ENCODE measurements around the gene NKD2.

The NKD2 gene

DNA sequence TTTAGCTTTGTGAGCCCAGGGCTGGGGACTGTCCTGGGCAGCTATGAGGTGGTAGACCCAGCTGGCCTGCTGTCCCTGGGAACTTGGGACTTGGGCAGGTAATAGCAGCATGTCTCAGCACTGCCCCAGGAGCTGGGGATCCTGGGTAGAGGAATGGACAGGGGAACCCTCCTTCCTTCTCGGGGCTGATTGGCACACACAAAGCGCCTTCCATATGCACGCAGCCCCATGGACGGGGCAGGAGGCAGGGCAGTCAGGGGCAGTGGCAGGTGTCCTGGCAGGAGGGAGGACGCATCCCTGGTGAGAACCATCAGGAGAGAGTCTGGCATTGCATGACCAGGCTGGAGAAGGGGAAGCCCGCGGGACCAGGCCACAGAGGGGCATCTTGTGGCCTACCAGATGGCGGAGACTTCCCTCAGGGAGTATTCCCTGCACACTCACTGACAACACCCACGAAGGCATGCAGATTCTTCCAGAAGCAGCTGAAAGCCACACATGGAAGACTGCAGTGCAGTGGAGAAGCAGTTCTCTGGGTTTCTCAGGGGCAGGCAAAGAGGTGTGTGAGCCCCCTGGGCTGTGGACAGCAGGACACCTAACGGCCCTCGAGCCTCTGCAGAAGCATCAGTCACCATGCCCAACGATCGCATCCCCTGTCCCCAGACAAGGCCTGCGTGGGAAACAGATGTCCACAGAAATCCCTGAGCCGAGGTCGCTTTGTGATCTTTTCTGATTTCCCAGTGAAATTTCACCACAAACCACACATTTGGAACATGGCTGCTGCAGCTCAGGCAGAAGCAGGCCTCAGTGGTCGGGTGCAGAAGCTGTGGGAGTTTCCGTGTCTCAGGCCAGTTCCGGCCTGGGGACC lies 7.0 kb upstream of the NKD2 start:
- DNase-seq, result no peak

DNA sequence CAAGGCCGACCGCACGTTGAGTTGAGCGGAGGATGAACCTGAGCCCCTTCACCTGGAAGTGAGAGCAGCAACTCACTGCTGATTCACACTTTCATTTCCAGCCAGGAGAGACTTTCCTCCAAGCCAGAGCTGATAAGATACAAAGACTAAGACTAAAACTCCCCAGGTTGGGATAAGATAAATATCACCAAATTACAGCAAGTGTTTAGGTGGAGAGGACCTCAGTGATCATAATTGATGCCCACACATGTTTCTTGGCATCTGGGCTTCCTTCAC lies 6.4 kb upstream of the NKD2 start:
- no peak for DNase-seq

DNA sequence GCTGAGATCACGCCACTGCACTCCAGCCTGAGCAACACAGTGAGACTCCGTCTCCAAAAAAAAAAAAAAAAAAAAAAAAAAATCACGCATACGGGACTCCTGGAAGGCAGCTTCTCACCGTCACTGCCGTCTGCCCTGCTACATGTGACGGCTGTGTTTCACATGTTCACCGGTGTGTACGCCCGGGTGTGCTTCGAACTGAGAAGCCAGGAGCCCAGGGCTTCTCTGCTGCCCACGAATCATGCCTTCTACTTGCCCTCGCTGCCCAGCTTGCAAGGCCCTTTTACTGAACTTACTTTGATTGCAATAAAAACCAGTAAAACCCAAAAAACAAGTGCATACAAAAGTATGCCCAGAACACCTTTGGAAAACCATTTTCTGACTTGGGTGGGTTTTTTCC lies 5.8 kb upstream of the NKD2 start:
- DNase-seq, result no peak

DNA sequence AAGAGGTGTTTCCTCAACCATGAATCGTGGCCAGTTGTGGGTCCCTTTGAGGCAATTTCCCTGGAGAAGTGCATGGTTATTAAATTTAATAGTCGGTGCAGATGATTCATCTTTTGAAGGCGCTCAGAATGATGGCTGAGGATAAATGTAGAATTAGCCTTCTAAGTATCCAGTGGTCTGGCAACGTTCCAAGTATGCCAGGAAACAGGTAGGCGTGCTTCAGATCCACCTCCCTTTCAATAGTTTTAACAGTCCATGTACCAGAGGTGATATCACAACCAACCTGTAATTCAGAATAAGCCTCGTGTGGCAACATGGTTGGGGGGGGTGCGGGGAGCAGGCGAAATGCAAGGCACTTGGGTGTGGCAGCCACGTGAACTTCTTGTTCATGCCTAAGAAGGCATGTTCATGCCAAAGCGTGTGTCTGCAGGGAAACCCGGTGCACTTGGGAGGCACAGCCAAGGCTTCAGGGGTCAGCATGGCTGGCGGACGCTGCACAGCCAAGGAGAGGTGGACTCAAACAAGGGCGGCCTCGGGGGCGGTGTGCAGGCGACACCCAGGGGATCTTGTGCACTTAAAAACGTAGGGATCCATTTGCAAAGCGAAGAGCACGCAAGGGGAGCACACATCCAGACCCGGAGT lies 5.2 kb upstream of the NKD2 start:
- DNase-seq, result no peak

DNA sequence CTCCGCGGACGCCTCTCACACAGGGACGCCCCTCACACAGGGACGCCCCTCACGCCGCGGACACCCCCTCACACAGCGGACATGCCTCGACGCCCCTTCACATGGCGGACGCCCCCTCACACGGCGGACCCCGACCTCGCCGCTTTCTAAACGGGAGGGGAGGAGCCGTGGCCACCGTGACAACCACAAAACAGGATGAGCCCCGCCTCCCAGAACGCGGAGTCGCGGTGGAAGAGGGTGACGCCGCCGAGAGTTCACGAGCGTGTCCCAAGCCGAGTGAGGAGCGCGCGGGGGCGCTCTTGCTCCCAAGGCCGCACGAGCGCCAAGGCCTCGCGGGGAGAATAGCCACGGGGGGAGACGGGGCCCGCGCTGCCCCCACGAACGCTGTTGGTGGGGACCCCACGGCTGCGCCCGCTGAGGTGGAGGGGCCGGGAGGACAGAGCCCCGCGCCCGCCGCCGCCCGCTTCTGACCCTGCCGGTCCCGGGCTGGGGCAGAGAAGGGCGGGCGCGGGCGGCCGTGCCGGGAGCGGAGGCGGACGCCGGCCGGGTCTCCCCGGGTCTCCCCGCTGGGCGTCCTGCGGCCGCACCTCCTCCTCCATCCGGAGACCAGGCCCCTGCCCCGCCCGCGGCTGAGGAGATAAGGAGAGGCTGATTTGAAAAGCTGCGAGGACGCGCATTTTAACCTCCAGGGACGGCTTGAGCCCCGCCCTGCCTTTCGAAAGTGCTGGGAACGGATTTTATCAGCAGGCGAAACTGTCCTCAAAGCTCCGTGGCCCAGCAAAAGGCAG lies 3.9 kb upstream of the NKD2 start:
- DNase-seq, result no peak

DNA sequence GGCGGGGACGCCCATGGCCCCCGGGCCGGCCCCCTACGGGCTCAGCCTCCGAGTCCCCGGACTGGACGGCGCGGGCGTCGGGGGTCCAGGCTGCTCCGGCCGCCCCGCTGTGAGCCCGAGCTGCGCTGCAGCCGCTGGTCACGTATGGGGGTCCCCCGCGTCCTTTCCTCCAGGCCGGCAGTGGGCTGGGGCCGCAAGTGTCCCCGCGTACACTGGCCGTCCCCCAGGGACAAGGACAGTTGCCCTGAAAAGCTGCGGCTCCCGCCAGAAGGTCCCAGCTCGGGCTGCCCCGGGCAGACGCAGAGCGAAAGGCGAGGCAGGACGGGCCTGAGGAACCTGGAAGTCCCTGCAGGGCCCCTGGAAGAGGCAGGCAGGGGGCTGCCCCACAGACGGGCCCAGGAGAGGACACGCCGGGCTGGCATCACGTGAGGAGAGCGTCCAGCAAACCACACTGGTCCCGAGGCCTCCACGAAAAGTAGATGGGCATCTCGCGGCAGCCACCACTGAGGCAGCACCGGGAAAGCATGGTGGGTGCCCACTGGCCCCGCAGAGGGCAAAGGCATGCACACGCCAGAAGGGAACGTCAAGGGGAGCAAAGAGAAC lies 3.3 kb upstream of the NKD2 start:
- DNase-seq, result no peak

DNA sequence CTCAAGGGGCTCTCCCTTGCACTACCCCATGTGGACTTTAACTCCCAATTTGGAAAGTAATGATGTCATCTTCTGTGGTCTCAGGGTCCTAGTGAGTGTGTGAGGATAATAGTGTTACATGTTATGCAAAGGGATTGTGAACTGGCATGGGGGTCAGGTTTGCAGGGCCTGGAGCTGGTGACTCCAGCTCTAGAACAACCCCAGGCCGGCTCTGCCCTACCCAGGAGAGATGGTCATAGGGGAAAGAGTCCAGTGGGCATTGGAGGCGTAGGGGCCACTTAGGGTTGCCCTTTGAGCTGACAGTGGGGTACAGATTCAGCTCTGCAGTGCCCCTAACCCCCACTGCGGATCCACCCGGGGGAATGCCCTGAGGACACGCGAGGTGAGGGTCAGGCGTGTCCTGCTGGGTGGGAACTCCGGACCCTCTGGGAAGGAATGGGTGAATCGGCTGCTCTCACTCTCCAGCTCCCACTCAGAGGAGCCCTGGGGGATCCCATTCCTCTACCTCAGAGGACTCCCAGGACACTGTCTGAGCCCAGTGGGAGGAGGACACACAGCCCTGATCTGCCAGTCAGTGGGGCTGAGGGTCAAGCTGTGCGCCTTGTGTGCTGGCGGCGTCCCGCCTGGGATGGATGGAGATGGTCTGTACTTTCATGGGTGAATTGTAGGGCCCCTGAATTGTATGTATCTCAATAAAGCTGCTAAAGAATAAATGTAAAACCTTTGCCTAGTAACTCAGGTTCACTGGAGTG lies 2.5 kb upstream of the NKD2 start:
- DNase-seq, result no peak

DNA sequence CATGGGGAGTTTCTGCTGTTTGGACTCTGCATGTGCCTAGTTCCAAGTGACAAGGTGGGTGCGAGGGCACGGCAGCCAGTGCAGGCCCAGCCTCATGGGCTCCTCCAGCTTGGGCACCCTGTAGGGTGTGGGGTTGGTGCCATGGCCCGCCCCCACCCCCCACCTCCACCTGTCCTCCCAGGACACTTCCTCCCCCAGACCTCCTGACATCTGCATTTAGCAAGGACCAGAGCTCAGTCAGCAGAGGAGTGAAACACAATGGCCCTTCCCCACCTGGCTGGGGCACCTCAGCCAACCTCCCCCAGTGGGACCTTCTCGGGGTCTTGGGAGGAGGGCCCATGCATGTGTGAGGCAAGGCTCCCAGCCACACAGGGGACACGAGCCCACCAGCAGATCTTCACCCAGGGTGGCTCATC lies 1.9 kb upstream of the NKD2 start:
- no peak for DNase-seq

DNA sequence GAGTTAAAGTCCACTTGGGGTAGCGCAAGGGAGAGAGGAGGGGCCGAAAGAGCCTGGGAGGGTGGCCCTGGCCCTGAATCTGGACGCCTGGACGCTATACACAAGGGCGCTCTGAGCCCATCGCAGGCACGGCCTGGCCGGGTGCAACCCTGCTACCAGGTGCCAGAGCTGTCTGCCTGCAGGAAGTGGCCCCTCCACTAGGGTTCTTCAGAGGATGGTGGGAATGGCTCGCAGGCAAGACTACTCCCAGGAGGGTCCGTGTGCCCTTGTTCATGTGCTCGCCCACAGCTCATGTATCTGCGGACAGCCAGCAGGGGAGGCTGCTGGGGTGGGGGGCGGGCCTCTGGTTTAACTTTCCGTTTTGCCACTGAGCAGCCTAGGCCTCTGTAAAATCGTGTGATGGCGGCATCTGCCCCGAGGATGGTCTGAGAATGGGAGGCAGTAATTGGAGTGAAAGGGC lies 1.4 kb upstream of the NKD2 start:
- DNase-seq, result no peak

DNA sequence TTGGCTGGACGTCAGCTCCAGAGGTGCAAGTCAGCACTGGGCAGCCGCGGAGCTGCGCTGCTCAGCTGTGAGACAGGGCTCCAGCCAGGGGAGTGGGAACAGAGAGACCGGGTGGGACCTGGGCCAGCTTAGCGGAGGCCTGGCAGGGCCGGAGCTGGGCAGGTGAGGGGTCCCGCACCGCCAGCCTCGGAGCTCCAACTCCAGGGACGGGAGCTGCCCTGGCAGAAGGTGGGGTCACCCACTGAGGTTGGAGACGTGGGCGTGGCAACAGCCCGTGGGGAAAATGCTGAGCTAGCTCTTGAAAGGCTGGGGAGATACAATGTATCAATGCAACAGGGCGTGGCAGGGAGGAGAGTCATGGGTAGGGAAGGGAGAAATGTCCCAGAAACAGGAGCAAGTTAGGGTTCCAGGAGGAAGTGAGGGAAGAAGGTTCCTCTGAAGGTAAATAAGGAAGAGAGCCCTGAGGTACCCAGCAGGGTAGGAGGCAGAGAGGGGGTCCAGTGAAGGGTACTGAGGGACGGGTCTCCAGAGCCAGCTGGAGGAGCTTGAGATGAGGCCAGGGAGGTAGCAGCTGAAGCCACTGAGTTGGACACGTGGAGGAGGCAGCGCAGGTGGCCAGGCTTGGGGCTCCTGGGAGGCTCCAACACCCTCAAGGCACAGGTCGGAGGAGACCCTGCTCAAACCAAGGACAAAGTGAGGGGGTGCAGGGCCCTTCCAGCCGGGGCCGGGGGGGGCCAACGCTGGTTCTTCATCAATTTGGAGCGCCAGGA lies 736 bp upstream of the NKD2 start:
- DNase-seq, result no peak

DNA sequence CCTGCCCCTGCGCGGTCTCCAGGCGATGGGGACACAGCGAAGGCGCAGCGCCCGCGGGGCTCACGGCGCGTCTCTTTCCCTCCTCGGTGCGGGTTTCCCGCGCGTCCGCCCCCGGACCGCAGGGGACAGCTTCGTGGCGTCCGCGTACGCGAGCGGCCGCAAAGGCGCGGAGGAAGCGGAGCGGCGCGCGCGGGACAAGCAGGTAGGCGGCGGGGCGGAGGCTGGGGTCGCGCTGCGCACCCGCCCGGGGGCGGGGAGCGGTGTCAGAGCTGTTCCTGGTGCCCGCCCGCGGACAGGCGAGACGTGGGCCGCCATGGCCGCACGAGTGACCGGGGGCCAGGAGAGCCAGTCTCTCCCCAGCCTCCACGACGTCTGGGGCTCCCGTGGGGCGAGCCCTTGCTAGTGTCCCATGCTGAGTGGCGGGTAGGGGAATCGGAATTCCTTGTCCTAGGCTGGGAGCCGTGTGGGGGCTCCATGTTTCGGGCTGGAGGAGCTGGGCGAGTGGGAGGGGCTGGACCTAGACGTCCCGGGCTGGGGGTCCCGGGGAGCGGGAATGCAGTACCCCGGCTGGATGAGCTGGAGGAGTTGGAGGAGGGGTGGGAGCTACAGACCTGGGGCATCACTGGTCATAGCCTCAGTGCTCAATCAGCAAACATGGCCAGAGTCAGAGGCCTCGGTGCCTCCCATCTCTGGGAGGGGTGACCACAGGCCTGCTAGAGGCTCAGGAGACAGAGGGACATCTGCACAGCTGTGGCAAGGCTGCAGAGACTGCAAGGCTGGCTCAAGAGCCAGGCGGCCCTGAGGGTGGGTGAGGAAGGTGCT lies 968 bp downstream of the NKD2 start:
- DNase-seq, result no peak

DNA sequence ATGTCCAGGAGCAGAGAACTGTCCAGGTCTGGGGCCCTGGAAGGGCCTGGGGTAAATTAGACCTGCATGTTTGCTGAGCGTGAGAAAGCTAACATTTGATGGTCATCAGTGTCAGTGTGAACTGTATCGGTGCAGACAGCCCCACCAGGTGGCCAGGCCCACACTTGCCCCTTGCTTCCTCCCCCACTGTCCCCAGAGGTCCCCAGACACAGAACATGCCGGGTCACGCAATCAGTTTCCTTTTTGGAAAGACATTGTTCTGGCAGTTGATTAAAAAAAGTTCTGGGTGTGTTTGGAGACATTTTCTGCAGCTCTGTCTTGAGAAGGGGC lies 1.5 kb downstream of the NKD2 start:
- DNase-seq, result no peak

DNA sequence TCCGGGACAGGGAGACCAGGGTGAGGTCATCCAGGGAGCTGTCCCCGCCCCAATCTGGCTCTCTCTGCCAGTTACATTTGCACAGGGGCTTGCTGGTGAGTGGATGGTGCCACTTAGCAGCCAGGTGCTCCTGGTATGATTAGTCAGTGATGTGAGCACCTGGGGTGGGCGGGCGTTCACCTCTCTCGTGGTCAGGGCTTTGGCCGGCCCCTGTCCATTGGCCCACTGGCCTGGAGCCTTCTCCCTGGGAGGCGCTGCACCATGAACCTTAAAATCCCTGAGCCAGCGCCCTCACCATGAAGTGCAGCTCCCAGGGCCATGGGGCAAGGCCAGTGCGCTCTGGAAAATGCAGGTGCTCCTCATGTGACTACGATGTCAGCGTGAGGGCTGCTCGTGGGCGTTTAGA lies 2.0 kb downstream of the NKD2 start:
- DNase-seq, result no peak

DNA sequence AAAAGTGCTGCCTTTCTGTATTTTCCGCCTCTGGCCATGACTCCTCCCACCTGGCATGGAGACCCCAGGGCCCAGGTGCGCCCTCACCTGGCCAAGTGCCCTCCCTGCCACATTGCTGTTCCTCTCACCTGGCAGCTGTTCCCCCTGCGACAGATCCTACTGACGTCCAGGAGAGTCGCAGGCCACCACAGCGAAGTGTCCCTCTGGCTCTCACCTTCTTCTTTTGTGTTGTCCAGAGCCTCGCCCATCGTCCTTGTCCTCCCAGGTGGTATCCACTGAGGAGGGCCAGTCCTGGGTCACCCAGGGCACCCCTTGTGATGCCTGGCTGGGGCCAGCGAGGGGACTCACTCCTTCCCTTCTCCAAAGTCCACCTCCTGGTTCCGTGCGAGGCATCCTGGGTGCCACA lies 2.6 kb downstream of the NKD2 start:
- no peak for DNase-seq

DNA sequence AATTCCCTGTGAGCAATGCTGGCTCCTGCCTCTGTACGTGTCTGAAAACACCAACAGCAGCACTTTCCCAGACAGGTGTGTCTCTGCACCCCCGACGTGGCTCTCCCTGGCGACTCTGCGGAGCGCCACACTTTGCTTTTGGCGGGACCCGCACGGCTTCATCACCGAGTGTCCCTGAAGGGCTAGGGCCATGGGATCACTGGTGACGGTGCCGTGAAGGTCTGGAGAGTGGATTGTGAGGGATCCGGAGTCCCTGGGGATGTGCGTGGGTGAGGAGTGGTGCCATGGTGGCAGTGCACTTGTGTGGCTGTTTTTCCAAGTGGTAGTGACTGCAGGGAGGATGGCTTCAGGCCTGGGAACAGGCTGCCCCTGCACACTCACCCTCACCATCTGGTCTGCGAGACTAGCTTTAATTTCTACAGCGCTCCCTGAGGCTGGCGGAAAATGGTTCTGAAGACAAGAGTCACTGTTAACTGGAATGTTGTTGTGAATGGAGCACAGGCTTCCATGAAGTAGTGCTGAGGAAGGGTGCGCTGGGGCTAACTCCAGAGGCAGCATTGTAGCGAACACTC lies 3.2 kb downstream of the NKD2 start:
- no peak for DNase-seq

DNA sequence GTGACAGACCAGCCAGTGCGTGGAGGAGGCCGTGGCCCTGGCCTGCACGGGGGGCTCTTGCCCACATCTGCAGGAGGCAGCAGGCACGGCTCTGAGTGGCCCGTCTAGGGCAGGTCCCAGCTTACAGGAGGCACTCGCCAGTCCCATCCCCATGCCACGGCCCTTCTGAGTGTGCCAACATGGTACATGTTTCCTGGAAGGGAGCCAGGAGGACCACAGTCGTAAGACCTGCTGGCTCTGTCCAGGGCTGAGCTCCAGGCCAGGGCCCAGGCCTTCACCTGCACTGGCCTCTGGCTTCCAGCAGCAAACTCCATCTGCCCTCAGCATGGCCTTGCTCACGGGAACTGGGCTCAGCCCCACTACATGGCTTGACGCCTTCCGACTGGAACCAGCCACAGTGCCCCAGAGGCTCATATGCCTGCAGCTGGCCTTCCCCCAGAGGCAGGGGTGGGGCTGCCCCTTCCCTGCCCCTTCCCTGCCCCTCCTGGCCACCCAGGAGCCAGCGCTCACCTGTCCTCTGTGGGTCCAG lies 3.8 kb downstream of the NKD2 start:
- no peak for DNase-seq

DNA sequence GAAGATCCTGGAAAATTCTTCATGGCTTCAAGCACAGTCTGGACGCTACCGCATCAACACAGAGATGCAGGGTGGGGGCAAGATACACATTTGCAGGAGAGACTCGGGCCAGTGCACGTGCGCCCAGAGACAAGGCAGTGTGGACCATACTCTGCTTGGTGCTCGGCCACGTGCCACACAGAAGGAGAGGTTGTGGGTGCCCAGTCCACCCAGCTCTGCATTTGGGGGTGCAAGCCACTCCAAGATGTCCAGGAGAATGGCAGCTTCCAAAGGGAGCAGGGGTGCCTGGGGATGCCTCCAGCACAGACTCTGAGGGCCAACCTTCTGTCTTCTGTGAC lies 4.3 kb downstream of the NKD2 start:
- no peak for DNase-seq

DNA sequence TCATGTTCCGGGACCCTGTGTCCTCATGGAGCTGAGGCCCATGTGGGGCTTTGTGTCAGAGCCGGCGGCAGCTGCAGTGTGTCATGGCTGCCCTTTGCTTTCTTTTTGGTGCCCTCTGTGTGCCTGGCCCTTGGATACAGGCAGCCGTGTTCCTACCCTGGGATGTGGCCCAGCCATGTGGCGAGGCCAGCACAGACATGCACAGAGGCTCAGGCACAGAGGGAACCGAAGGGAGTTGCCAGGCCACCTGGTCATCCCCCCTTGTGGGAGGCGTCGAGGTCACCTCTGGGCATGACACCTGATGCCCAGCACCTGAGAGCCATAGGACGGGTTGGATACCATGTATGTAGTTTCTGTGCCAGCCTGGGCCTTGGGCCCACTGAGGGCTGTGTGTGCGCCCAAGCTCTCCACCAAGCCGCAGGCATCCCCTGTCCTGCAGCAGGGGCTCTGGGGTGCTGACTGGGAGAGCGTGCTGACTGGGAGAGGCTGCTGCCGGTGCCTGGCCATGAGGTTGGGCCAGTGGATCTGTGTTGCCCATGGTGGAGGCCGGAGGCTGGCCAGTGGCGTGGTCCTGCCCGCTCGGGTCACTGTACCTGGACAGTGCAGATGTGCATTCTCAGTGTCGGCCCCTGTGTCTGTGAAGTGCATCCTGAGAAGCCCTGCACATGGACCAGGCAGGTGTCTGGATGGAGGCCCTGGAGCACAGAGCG lies 4.8 kb downstream of the NKD2 start:
- DNase-seq, result no peak

DNA sequence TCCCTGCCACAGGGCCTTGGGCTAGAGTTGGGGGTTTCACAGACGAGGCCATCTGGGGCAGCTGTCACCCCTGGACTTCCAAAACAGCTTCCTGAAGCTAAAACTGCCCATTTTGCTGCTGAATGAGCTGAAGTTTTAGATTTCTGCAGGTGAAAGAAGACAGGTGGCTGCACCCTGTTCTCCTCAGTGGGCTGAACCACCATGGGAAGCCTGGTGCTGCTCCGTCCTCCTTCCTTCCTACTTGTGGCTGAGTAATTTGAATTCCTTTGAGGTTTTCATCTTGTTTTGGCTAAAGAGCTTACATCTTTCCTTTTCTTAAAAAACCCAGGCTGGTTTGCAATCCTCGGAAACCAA lies 5.3 kb downstream of the NKD2 start:
- no peak for DNase-seq

DNA sequence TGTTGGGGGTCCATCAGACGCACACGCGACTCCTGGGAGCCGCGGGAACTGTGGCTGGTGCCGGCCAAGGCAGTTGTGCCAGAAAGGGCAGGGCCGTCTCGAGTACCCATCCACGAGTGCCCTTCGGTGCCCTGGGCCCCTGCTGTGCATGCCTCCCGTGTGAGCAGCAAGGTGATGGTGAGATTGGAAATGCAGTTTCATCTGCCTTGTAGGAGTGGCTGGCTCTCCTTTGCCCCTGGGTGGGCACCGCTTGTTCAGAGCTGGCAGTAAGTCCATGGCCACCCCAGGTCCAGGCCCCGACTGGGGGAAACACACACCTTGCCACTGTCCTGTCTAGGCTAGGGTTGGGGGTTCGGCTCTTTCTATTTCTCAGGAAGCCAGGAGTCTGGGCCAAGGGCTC lies 5.7 kb downstream of the NKD2 start:
- DNase-seq, result no peak

Measured in NK-92 treated with Interleukin-12 subunit alpha and Interleukin-12 subunit beta, amount 100 ng/mL, for 24 hours (cell line).